Endodermal cell (in vitro differentiated cells): Measurements from ENCODE around the gene FAAP20. TPM values are rescaled to one million over a fixed set of nuclear protein-coding genes. Genes with fewer than 3 reads are reported as not detected.

ENCODE experiments used
- DNase-seq: peaks from one replicate; pipeline ENCODE4 v3.0.0-alpha.2; 2017
- H3K27ac ChIP-seq: 2 replicates; pipeline ENCODE4 v1.5.1; 2013; ENCODE audit warnings: mild to moderate bottlenecking, low read depth, low read length, moderate library complexity
- H3K27me3 ChIP-seq: 2 replicates; pipeline ENCODE4 v1.6.1; 2013; ENCODE audit warnings: mild to moderate bottlenecking, low read length, moderate library complexity; ENCODE audit not compliant: insufficient read depth, control insufficient read depth, poor library complexity, severe bottlenecking
- H3K36me3 ChIP-seq: 2 replicates; pipeline ENCODE4 v1.7.0; 2013; ENCODE audit warnings: mild to moderate bottlenecking, low read length, moderate library complexity; ENCODE audit not compliant: control insufficient read depth, insufficient read depth
- H3K4me1 ChIP-seq: one replicate; pipeline ENCODE4 v1.7.0; 2013; ENCODE audit warnings: low read length; ENCODE audit not compliant: control insufficient read depth, insufficient read depth
- H3K4me3 ChIP-seq: 2 replicates; pipeline ENCODE4 v1.5.1; 2013; ENCODE audit warnings: mild to moderate bottlenecking, low read length, moderate library complexity
- H3K9ac ChIP-seq: 2 replicates; pipeline ENCODE4 v1.6.1; 2013; ENCODE audit warnings: mild to moderate bottlenecking, low read length, moderate library complexity; ENCODE audit not compliant: poor library complexity, severe bottlenecking; ENCODE audit errors: extremely low read depth
- H3K9me3 ChIP-seq: 2 replicates; pipeline ENCODE4 v1.6.1; 2013; ENCODE audit warnings: mild to moderate bottlenecking, low read length, moderate library complexity; ENCODE audit not compliant: control insufficient read depth
- H3K27ac Mint-ChIP-seq: 2 replicates; pipeline ENCODE4 v1.8.0; 2020; ENCODE audit warnings: mixed read lengths
- H3K27me3 Mint-ChIP-seq: 2 replicates; pipeline ENCODE4 v1.8.0; 2021; ENCODE audit warnings: mild to moderate bottlenecking, mixed read lengths; ENCODE audit not compliant: insufficient read depth
- H3K36me3 Mint-ChIP-seq: 2 replicates; pipeline ENCODE4 v1.8.0; 2020; ENCODE audit warnings: low read depth, mixed read lengths
- H3K4me1 Mint-ChIP-seq: 2 replicates; pipeline ENCODE4 v1.8.0; 2020; ENCODE audit warnings: mixed read lengths
- H3K4me3 Mint-ChIP-seq: 2 replicates; pipeline ENCODE4 v1.8.0; 2020; ENCODE audit warnings: mild to moderate bottlenecking, moderate library complexity, mixed read lengths
- H3K9me3 Mint-ChIP-seq: 2 replicates; pipeline ENCODE4 v1.8.0; 2020; ENCODE audit warnings: mild to moderate bottlenecking, mixed read lengths
- WGBS, 2 experiments: methylation state at CpG; one replicate each; pipeline versions ENCODE4 v1.1.5 to v1.1.7; 2013; ENCODE audit warnings: missing lambda C conversion rate in 2 of 2, mixed read lengths in 1 of 2; ENCODE audit not compliant: insufficient coverage in 1 of 2, insufficient read length in 1 of 2; 5-methylcytosine and 5-hydroxymethylcytosine counted together
- total RNA-seq, 2 donors: library from RNA; stranded (reverse); fragmentation: NEBNext Ultra II Directional in 1 of 2; extraction: Animal tissue kit (Norgen Biotek cat#: 25700) in 1 of 2; gene quantifications; 2 replicates in 1 of 2; 3 replicates in 1 of 2; pipeline ENCODE4 v1.2.1, GENCODE V29; 2021
- TF ChIP-seq, protein P1 (sequence below): fragments of 200-600 bp; sonication (generic); conservative IDR thresholded peaks from 2 replicates; pipeline ENCODE4 v1.5.0; 2021; ENCODE audit warnings: antibody characterized with exemption, mild to moderate bottlenecking

The FAAP20 gene
- total RNA-seq, 2 donors from 2014 or later: 126 to 154 TPM

DNA sequence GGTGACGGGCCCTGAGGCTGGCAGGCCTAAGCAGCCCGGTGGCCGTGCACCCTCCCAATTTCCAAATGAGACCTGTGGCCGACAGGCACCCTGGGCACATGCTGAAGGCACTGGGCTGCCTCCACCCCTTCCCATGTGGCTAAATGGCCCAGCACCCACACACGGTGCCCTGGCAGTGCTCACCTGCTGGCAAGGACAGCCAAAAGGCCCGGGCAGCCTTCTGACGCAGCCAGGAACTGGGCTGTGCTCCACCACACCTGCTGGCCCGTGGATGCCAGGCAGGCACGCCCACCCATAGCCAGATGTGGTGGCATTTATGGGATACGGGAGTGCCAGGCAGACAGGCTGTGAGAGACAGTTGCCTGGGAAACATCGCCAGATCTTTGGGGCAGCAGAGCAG lies 4.0 kb upstream of the FAAP20 start:
- Mint-ChIP-seq H3K9me3 (no peaks in the 10 kb centered on the region), H3K27ac (no peak overlapping the region), H3K27me3 (no peaks in the 10 kb centered on the region), H3K36me3 (no peaks in the 10 kb centered on the region), H3K4me1 (peaks cover 4% of the 10 kb centered on the region), H3K4me3 (no peak overlapping the region)
- 89 to 92% methylated on average over 11 of the region's 11 CpGs for WGBS, 2 experiments
- Histone ChIP-seq H3K4me3 (no peak overlapping the region), H3K9ac (no peak overlapping the region), H3K4me1 (peaks cover 1% of the 10 kb centered on the region), H3K36me3 (no peaks in the 10 kb centered on the region), H3K27me3 (no peaks in the 10 kb centered on the region), H3K9me3 (no peaks in the 10 kb centered on the region), H3K27ac (no peak overlapping the region)
- TF ChIP-seq, protein P1, sequence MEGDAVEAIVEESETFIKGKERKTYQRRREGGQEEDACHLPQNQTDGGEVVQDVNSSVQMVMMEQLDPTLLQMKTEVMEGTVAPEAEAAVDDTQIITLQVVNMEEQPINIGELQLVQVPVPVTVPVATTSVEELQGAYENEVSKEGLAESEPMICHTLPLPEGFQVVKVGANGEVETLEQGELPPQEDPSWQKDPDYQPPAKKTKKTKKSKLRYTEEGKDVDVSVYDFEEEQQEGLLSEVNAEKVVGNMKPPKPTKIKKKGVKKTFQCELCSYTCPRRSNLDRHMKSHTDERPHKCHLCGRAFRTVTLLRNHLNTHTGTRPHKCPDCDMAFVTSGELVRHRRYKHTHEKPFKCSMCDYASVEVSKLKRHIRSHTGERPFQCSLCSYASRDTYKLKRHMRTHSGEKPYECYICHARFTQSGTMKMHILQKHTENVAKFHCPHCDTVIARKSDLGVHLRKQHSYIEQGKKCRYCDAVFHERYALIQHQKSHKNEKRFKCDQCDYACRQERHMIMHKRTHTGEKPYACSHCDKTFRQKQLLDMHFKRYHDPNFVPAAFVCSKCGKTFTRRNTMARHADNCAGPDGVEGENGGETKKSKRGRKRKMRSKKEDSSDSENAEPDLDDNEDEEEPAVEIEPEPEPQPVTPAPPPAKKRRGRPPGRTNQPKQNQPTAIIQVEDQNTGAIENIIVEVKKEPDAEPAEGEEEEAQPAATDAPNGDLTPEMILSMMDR: no peak
- DNase-seq: no peak

DNA sequence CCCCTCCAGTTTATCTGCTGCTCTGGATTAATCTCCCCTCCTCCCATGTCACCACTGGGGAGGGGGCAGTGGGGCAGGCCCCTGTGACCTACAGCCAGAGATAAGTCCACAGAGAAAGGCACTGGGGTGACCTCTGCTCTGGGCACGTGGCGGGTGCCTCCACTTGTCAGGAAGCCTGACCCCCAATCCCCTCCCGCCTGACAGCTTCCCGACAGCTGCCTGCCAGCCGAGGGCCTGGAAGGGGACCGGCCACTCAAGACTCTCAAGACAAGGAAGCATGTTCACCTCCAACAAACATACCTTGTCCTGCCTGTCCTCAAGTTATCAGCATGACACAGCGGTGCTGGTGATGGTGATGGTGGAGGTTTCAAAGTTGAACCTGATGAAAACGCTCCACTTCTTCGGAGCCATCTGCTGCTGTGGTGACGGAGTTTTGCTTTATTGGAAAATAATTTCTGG lies 3.2 kb upstream of the FAAP20 start:
- H3K36me3 Mint-ChIP-seq: peaks cover 2% of the 10 kb centered on the region
- Histone ChIP-seq H3K27ac (no peak overlapping the region), H3K4me3 (no peak overlapping the region), H3K36me3 (no peaks in the 10 kb centered on the region), H3K4me1 (peaks cover 5% of the 10 kb centered on the region), H3K9me3 (no peaks in the 10 kb centered on the region), H3K9ac (no peak overlapping the region), H3K27me3 (no peaks in the 10 kb centered on the region)
- peaks cover 5% of the 10 kb centered on the region for H3K4me1 Mint-ChIP-seq
- DNase-seq: no peak
- H3K27me3 Mint-ChIP-seq: no peaks in the 10 kb centered on the region
- WGBS, 2 experiments: 93 to 96% methylated on average over 3 to 10 of the region's 10 CpGs
- H3K9me3 Mint-ChIP-seq: no peaks in the 10 kb centered on the region
- TF ChIP-seq, protein P1: no peak
- H3K4me3 Mint-ChIP-seq: no peak overlapping the region
- H3K27ac Mint-ChIP-seq: no peak overlapping the region

GRCh38 chr1:2196901-2197638 lies 2.5 kb upstream of the FAAP20 start:
- Mint-ChIP-seq H3K27ac (no peak overlapping the region), H3K4me3 (no peak overlapping the region), H3K27me3 (no peaks in the 10 kb centered on the region), H3K36me3 (peaks cover 5% of the 10 kb centered on the region), H3K9me3 (no peaks in the 10 kb centered on the region), H3K4me1 (peaks cover 5% of the 10 kb centered on the region)
- Histone ChIP-seq H3K4me3 (no peak overlapping the region), H3K9ac (no peak overlapping the region), H3K4me1 (peaks cover 5% of the 10 kb centered on the region), H3K36me3 (peaks cover 4% of the 10 kb centered on the region), H3K27me3 (no peaks in the 10 kb centered on the region), H3K9me3 (no peaks in the 10 kb centered on the region), H3K27ac (no peak overlapping the region)
- TF ChIP-seq, protein P1: no peak
- DNase-seq: no peak
- 88 to 96% methylated on average over 8 to 17 of the region's 17 CpGs for WGBS, 2 experiments
